ENCODE results near the gene RGS9.

The RGS9 gene

GRCh38 chr17:65185062-65185461 lies 47.9 kb downstream of the RGS9 start:
- DNase-seq: no peak

- no peak for DNase-seq
Measured at GRCh38 chr17:65185668-65186382, 48.7 kb downstream of the RGS9 start.

GRCh38 chr17:65190467-65191097 lies 53.4 kb downstream of the RGS9 start:
- no peak for DNase-seq

- DNase-seq: peak; percentile 18
Measured at GRCh38 chr17:65191811-65192740, 54.9 kb downstream of the RGS9 start.

- no peak for DNase-seq
Measured at GRCh38 chr17:65193305-65193704, 56.1 kb downstream of the RGS9 start.

GRCh38 chr17:65193716-65194293 lies 56.6 kb downstream of the RGS9 start:
- no peak for DNase-seq

GRCh38 chr17:65194670-65195334 lies 57.6 kb downstream of the RGS9 start:
- DNase-seq: no peak

GRCh38 chr17:65195716-65196115 lies 58.5 kb downstream of the RGS9 start:
- no peak for DNase-seq

- no peak for DNase-seq
Measured at GRCh38 chr17:65196617-65197016, 59.4 kb downstream of the RGS9 start.

- no peak for DNase-seq
Measured at GRCh38 chr17:65197201-65197600, 60.0 kb downstream of the RGS9 start.

GRCh38 chr17:65198653-65199382 lies 61.6 kb downstream of the RGS9 start:
- no peak for DNase-seq

- no peak for DNase-seq
Measured at GRCh38 chr17:65201331-65201730, 64.2 kb downstream of the RGS9 start.

- no peak for DNase-seq
Measured at GRCh38 chr17:65202844-65203571, 65.8 kb downstream of the RGS9 start.

- DNase-seq: no peak
Measured at GRCh38 chr17:65204001-65204400, 66.8 kb downstream of the RGS9 start.

- DNase-seq: no peak
Measured at GRCh38 chr17:65205655-65206054, 68.5 kb downstream of the RGS9 start.

GRCh38 chr17:65207448-65207847 lies 70.3 kb downstream of the RGS9 start:
- DNase-seq: peak; percentile 41

GRCh38 chr17:65208717-65209116 lies 71.5 kb downstream of the RGS9 start:
- no peak for DNase-seq

- DNase-seq: no peak
Measured at GRCh38 chr17:65218261-65218660, 81.1 kb downstream of the RGS9 start.

- DNase-seq: no peak
Measured at GRCh38 chr17:65219124-65219523, 82.0 kb downstream of the RGS9 start.

GRCh38 chr17:65219707-65220106 lies 82.5 kb downstream of the RGS9 start:
- no peak for DNase-seq

GRCh38 chr17:65220732-65221131 lies 83.6 kb downstream of the RGS9 start:
- no peak for DNase-seq
